Stimulated activated CD4-positive, alpha-beta T cell treated with anti-CD3 and anti-CD28 coated beads, Interleukin-2, amount 100 ng/mL, for 48 hours (primary cell): ENCODE measurements around the gene FNDC3A.
"Not testable (repeated sequence)": the region's sequence is repeated elsewhere in the genome, so short reads cannot be mapped to it uniquely, and the experiment has no call there.

Experiments
- DNase-seq, 2 donors: peaks; one replicate each; pipeline ENCODE4 v3.0.0-alpha.2; 2020

The FNDC3A gene

DNA sequence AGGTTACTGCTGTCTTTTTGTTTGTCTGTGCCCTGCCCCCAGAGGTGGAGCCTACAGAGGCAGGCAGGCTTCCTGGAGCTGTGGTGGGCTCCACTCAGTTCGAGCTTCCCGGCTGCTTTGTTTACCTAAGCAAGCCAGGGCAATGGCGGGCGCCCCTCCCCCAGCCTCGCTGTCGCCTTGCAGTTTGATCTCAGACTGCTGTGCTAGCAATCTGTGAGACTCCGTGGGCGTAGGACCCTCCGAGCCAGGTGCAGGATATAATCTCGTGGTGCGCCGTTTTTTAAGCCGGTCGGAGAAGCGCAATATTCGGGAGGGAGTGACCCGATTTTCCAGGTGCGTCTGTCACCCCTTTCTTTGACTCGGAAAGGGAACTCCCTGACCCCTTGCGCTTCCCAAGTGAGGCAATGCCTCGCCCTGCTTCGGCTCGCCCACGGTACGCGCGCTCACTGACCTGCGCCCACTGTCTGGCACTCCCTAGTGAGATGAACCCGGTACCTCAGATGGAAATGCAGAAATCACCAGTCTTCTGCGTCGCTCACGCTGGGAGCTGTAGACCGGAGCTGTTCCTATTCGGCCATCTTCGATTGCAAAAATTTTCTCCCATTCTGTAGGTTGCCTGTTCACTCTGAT, 182.4 kb downstream of the FNDC3A start:
- not testable (repeated sequence) for DNase-seq

DNA sequence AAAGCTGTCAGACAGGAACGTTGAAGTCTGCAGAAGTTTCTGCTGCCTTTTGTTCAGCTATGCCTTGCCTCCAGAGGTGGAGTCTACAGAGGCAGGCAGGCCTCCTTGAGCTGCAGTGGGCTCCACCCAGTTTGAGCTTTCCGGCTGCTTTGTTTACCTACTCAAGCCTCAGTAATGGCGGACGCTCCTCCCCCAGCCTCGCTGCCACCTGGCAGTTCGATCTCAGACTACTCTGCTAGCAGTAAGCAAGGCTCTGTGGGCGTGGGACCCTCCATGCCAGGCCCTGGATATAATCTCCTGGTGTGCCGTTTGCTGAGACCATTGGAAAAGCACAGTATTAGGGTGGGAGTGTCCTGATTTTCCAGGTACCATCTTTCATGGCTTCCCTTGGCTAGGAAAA, 187.4 kb downstream of the FNDC3A start:
- not testable (repeated sequence) for DNase-seq

DNA sequence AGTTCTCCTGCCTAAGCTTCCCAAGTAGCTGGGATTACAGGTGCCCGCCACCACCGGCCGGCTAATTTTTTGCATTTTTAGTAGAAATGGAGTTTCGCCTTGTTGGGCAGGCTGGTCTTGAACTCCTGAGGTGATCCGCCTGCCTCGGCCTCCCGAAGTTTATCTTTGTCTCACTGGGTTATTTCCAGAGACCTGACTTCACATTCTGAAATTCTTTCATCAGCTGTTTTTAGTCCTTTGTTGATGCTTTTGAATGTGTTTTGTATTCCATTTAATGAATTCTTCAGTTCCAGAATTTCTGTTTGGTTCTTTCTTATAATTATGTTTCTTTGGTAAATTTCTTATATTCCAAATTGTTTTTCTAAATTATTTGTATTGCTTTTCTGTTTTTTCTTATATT, 189.0 kb downstream of the FNDC3A start:
- DNase-seq = no peak

DNA sequence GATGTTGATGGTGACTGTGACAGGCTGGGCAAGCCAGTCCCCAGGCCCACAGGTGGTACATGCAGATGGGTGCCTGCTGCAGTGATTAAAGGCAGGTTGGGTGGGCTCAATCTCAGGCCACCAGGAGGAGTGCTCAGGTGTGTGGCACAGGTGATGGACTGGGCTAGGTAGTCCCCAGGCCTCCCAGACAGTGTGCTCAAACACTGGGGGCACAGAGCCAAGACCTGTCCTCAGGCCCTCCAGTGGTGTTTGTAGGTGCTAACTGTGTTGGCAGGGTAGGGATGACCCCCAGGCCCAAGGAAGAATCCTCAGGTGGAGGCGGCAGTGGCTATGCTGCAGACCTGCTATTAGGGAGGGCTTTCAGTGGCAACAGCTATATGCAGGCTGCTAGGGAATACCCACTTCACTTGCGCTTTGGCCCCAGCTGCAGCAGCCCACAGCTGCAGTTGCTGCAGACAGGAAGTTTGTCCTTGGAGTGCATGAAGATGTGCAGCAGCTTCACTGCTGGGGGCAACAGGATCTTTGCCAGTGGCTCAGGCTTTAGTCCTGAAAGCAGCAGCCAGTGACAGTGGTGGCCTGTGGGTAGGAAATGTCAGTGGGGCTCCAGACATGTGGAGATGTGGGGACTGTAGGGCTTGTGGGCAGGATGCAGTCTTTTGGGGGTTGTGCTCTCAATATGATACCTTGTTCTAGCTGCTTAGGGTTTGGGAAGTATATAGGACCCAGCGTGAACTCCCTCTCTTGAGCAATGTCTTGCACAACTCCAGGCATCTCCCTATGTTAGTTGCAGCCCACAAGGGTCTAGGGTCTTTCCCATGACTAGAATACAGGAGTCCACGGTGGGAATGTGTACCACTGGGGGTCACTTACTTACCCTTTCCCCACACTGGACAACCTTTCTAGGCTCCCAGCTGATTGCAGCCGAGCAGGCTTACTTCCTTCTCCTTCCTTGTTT, 190.4 kb downstream of the FNDC3A start:
- DNase-seq = no peak

GRCh38 chr13:49171359-49171758, 195.6 kb downstream of the FNDC3A start:
- DNase-seq = no peak

DNA sequence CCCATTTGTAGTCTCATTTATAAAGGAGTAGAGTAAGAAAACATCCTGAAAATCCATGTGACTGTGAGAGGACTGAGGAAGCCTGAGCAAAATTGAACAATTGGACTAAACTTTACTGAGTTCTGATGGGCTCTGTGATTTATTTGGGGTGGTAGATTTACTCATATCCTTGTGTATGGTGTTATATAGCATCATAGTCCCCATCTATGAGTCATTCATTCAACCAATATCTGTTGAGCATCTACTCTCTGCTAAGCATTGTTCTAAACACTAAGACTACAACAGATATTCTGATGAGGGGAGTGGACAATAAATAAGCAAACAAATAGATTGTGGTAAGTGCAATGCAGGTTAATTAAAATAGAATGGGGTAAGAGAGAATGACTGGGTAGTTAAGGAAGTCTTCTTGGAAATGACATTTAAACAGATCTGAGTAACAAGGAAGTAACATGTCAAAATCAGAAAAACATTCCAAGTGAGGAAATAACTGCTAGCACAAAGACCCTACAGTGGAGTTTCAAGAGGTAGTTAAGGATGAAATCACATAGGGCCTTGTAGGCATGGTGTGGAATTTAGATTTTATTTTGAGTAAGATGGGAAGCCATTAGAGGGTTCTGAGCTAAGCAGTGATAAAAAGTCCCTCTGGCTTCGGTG, 208.1 kb downstream of the FNDC3A start:
- no peak for DNase-seq

- no peak for DNase-seq
Measured at GRCh38 chr13:49184621-49185020, 208.9 kb downstream of the FNDC3A start.

- DNase-seq = no peak
Measured at GRCh38 chr13:49185264-49185663, 209.6 kb downstream of the FNDC3A start.

- DNase-seq = no peak
Measured at GRCh38 chr13:49190901-49191300, 215.2 kb downstream of the FNDC3A start.

DNA sequence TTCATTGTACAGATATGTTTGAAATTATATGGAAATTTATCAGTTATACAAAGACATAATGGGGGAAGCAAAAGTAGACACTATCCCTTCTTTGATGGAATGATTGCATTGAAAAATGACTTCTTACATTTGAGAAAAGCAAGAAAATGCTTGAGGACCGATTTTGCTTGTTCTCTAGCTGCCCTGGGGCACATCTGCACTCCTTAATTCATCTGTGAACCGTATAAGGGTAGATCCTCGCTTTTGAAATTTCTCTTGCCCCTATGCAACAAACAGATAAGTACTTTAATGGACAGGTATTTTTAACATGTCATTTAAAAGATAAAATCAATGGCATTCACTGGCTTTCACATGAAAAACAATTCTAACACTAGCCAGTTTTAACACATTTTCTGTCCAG, 230.9 kb downstream of the FNDC3A start:
- DNase-seq = no peak

GRCh38 chr13:49208619-49209018, 232.9 kb downstream of the FNDC3A start:
- no peak for DNase-seq

GRCh38 chr13:49210114-49210513, 234.4 kb downstream of the FNDC3A start:
- no peak for DNase-seq

DNA sequence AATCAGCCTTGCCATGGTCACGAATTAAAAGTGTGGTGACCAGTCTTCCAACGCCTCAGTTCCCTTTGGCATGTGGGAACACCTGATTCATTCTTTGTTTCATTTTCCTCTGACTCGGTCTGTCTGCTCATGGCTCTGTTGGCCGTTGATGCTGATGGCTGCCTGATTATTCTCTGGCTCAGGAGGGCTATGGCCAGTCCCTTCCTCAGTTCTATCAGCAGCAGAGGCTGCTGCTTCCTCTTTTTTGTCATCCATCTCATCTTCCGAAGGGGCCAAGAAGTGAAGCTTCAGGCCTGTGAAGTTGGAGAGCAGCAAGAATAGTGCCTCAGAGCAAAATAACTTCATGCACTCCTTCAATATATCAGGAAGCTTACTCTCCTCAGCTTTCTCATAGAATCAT, 235.0 kb downstream of the FNDC3A start:
- DNase-seq = no peak

- no peak for DNase-seq
Measured at GRCh38 chr13:49213539-49213938, 237.8 kb downstream of the FNDC3A start.

DNA sequence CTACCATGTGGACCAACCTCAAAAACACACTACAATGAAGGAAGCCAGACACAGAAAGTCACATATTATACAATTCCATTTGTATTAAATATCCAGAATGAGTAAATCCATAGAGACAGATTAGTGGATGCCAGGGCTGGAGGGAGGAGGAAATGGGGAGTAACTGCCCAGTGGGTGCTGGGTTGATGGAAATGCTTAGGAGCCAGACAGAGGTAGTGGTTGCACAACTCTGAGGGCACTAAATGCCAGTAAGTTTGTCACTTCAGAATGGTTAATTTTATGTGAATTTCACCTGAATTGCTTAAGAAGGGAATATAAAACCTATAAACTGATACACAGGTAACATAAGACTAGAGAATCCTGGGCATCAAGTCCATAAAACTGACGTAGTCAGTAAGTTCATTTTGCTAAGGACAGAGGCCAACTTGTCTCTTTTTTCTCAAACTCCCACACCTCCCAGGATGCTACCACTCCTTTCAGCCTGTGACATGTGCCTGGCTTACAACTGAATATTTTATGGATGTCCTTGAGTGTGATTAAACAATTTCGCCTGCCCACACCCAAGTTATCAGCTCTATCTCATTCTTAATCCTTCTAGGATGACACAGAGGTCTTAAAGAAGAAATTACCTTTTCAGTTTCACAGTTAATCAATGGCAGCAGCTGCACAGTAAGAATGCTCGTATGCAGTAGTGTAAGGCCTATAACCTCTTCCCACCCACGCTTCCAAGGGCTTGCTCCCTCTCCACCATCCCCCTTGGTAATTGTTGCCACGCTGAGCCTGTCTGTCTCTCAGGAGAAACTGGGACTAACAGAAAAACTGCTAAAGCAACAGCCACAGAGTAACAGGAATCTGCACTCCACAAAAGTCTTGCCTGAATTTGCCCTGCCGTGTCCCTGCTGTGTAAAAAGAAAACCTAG, 238.5 kb downstream of the FNDC3A start:
- DNase-seq = no peak

DNA sequence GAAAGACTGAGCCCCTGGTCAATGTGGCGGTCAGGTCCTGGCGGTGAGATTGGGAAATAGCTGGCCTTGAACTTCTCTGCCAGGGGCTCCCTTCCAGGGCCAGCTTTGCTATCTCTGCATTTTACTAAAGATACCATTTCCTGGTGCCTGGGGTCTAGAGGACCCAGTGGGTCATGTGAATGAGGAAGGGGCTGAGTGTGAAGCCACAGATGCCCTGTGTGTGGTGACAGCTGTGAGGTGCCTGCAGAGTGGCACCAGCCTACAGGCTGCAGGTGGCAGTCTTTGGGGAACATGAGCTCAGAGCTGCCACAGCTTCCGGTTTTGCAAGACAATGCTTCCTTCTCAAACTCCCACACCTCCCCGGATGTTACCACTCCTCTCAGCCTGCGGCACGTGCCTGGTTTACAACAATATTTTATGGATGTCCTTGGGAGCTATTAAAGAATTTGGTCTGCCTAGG, 239.2 kb downstream of the FNDC3A start:
- DNase-seq = peak in 1 of 2 donors; percentile 31

DNA sequence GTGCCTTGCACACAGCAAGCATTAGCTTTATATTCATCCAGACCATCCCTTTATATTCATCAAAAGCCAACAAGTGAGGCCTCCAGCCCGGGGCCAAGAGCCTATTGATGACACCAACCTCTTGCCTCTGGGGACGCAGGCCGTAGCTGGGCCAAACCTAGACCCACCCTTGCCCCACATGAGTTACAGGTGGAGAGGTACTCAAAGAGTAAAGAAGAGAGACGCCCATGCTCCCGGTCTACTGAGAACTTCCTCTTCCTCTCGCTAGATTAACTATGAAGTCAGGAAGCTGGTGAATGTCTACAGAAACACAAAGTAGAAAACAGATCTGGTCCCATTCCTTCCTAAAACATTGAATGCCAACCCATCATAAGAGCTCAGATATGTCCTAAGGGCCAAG, 240.6 kb downstream of the FNDC3A start:
- no peak for DNase-seq

DNA sequence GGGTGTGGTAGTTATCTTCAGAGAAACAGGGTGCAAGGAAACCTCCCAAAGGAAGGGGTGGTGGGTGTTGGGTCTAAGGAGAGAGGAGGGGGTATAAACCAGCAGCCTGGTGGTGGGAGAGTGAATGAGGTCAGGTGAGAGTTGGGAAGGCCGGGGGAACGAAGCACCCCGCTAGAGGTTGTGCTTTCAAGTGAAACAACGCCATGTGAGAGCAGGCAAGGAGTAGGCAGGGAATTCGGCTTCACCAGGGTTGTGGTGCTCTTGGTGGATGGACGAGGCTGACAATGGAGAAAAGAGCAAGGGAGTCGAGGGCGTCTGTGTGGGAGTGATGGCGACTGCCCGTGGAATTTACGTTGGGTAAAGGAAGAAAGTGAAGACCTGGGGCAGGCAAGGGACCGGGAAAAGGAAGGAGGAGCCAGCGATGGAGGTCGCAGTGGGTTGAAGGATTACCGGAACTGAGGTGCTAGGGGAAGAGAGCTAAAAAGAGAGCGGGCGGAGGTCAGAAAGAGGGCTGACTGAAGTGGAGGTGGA, 242.3 kb downstream of the FNDC3A start:
- DNase-seq = no peak

DNA sequence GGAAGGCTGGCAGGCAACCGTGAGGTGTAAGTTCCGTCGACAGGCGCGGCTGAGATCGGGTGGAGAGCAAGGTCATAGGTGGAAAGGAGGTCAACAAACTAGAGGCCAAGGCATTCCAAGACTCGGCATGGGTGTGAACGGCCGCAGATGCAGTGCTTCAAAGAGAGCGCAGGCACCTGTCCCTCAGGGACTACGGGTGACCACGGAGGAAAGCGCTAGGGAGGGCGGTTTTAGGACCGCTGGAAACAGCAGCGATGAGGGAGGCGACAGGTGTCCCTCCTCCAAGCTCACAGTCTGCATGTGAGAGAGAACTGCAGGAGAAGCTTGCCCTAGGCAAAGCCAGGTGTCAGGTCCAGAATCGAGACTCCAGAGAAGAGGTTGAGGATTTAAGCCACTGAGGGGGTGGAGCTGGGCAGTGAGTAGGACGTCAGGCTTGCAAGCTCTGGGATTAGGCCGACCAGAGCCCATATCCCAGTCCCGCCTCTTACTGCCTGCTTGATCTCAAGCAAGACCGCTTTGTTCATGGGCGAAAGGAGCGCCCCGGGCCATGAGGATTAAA, 242.9 kb downstream of the FNDC3A start:
- DNase-seq = no peak

- no peak for DNase-seq
Measured at GRCh38 chr13:49219647-49220035, 243.9 kb downstream of the FNDC3A start.

GRCh38 chr13:49220036-49220855, 244.5 kb downstream of the FNDC3A start, which contains the start of gene MLNR:
TSS of gene MLNR (plus strand) at chr13:49220338. CDS start at chr13:49220338, 0 bp downstream.
- peak in 1 of 2 donors; percentile 32 for DNase-seq
